Measurements from ENCODE around the gene USH1G. TPM values are rescaled to one million over a fixed set of nuclear protein-coding genes. Genes with fewer than 3 reads are reported as not detected.

The USH1G gene
- total RNA-seq, 1 donor from 2014 or later: 0.21 TPM

DNA sequence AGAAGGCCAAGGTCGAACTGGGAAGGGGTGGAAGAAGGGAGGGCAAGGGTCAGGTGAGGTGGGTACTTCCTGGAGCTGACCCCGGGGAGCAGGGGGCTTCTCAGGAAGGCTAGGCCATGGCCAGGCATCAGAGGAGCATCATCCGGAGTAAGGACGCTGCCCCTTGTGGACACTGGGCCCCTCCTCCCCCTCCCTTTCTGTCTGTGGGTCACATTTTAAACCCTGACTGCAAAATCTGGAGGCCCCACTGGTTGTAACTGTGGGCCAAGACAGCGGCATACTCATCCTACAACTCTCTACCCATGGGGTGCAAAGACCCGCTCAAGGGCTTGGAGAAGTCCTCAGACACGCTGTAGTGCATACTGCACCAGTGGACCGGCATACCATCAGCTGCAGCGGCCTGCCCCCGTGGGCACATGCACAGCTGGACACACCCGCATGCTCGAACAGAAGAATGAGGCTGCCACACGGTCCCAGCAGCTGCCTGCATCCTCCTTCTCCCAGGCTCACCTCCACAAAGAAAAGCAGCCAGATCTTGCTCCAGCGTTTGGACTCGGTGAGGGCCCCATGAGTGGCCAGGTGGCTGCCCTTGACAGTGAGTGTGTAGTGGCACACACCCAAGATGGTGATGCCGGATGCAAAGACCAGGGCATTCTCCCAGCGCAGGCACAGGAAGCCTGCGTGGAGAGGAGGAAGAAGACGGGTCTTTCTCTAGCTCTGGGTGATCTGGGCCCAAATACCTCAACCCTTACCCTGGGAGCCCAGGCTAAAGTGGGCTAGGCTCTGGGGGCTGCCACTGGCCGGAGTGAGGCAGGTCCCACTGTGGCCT, 30.8 kb downstream of the USH1G start:
- TF ChIP-seq, protein P1, sequence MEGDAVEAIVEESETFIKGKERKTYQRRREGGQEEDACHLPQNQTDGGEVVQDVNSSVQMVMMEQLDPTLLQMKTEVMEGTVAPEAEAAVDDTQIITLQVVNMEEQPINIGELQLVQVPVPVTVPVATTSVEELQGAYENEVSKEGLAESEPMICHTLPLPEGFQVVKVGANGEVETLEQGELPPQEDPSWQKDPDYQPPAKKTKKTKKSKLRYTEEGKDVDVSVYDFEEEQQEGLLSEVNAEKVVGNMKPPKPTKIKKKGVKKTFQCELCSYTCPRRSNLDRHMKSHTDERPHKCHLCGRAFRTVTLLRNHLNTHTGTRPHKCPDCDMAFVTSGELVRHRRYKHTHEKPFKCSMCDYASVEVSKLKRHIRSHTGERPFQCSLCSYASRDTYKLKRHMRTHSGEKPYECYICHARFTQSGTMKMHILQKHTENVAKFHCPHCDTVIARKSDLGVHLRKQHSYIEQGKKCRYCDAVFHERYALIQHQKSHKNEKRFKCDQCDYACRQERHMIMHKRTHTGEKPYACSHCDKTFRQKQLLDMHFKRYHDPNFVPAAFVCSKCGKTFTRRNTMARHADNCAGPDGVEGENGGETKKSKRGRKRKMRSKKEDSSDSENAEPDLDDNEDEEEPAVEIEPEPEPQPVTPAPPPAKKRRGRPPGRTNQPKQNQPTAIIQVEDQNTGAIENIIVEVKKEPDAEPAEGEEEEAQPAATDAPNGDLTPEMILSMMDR (IDR thresholded peaks at IDR 0.05): no peak
- ATAC-seq: peak; percentile 52 to 64
- intact Hi-C loops (cut with DNase I): no loop called here
- Histone ChIP-seq H3K27me3 (ENCODE audit: low read depth) (peaks cover 76% of the 10 kb centered on the region), H3K9me3 (no peaks in the 10 kb centered on the region), H3K36me3 (no peaks in the 10 kb centered on the region), H3K4me3 (no peak overlapping the region), H3K4me1 (peaks cover 14% of the 10 kb centered on the region), H3K27ac (no peak overlapping the region)
- no peak for DNase-seq

DNA sequence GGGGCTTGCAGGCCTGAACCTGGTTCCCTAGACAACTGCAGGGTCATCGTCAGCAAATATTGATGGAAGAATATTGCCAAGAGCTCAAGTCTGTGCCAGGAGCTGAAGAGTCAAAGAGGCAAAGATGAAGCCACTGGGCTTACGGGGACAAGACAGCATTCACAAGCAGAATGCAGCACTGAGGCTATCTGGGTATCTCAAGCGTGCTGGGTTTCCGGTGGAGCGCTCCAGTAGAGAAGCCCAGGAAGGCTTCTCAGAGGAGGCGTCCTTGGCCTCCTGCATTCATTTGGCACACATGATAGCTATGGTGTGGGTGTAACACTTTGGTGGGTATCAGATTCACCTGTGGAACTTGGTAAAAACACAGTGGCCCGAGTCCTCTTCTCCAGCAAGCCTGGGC, 32.5 kb downstream of the USH1G start:
- intact Hi-C loops (cut with DNase I): no loop called here
- peaks cover 72% of the 10 kb centered on the region for H3K27me3 ChIP-seq (ENCODE audit: low read depth)

DNA sequence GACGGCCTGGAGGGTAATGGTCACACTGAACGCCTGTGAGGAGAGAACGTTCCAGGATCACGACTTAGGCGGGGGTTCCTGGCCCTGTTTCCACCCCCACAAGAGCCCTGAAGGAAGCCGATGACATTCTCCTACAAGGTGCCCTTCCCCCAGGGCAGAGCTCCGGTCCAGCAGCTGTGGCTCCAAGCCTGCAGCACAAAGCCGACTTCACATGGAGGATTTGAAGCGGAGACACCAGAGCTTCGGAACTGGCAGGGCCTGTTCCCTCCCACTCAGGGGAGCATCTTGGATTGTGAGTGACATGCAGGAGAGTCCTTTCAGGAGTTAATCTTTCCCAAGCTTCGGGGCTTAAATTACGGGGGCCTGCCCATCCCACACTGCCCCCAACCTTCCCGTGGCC, 34.6 kb downstream of the USH1G start:
- no peak for ATAC-seq
- TF ChIP-seq, protein P1 (IDR thresholded peaks at IDR 0.05): no peak
- intact Hi-C loops (cut with DNase I): no loop called here

More for the DNA sequence above, 32.5 kb downstream of the USH1G start:
- Histone ChIP-seq H3K27ac (no peak overlapping the region), H3K9me3 (no peaks in the 10 kb centered on the region), H3K4me1 (peaks cover 14% of the 10 kb centered on the region), H3K36me3 (no peaks in the 10 kb centered on the region), H3K4me3 (no peak overlapping the region)
- TF ChIP-seq, protein P1 (IDR thresholded peaks at IDR 0.05): no peak
- no peak for ATAC-seq
- DNase-seq: no peak

DNA sequence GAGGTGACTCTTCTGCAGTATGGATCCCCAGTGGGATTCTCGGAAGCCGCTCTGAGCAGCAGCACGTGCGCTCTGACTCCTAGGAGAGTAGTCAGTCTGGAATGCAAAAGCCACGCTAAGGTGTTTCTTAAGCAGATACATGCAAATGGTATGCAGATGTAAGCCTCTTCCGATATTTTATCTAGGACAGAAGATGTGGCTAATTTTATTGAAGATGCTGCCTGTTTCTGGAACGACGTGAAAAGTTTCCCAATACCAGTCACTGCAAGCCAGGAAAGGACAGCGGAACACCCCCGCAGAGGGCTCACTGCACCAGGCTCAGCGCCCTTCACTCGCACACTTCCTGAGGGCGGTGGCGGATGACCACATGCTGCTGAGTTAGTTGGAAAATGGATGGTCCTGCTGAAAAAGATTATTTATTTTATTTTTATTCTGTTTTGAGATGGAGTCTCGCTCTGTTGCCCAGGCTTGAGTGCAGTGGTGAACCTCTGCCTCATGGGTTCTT, 39.8 kb downstream of the USH1G start:
- Histone ChIP-seq H3K27ac (no peak overlapping the region), H3K4me1 (no peaks in the 10 kb centered on the region), H3K27me3 (ENCODE audit: low read depth) (peaks cover 24% of the 10 kb centered on the region), H3K9me3 (no peaks in the 10 kb centered on the region), H3K36me3 (no peaks in the 10 kb centered on the region), H3K4me3 (no peak overlapping the region)
- intact Hi-C loops (cut with DNase I): no loop called here
- DNase-seq: no peak
- peak in 1 of 2 donors; percentile 51 for ATAC-seq
- TF ChIP-seq, protein P1 (IDR thresholded peaks at IDR 0.05): no peak

More for the DNA sequence above, 34.6 kb downstream of the USH1G start:
- no peak for DNase-seq
- H3K27me3 ChIP-seq (ENCODE audit: low read depth): peaks cover 51% of the 10 kb centered on the region
- no peaks in the 10 kb centered on the region for H3K36me3 ChIP-seq
- peaks cover 11% of the 10 kb centered on the region for H3K4me1 ChIP-seq
- H3K27ac ChIP-seq: no peak overlapping the region
- no peaks in the 10 kb centered on the region for H3K9me3 ChIP-seq
- no peak overlapping the region for H3K4me3 ChIP-seq

DNA sequence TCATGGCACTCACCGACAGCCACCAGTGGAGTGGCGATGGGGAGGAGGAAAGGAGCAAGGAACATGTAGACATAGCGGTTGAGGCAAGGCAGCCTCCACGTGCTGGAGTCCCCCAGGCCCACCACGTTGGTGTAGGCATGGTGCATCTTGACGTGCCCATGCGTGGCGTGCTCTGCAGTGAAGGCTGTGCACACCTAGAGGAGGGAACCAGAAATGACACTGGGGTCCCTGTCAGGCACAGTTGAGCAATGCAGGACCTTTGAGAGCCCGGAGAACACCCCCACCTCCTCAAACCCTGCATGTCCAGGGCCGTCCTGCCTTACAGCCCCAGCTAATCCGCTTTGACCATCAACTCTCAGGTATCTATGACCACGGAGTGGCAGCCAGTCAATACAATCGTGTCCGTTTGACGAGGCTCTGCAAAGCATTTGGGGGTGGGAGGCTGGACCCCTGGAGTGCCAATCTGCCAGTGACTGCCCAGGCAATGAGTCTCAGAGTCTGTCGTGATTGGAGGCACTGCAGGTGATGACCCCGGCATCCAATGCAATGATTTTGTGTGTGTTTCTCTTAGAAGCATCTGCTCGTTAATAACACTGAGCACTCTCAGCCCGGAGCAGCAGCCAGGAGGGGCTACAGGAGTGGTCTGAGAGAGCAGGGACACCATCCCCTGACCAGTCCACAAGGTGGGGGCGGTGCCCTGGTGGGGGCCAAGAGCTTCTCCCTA, 40.4 kb downstream of the USH1G start:
- TF ChIP-seq, protein P1 (IDR thresholded peaks at IDR 0.05): no peak
- no peak overlapping the region for H3K27ac ChIP-seq
- no peaks in the 10 kb centered on the region for H3K9me3 ChIP-seq
- no peak for ATAC-seq
- no peak overlapping the region for H3K4me3 ChIP-seq
- DNase-seq: no peak
- H3K36me3 ChIP-seq: no peaks in the 10 kb centered on the region
- no peaks in the 10 kb centered on the region for H3K4me1 ChIP-seq
- intact Hi-C loops (cut with DNase I): no loop called here
- H3K27me3 ChIP-seq (ENCODE audit: low read depth): peaks cover 24% of the 10 kb centered on the region
